HG02981 (cell line): ENCODE data around the gene ARHGEF16.

Experiments
- ATAC-seq: cut with Tn5 transposase; IDR thresholded peaks from one replicate; pipeline ENCODE4 v1.9.1; 2021; ENCODE audit warnings: mild to moderate bottlenecking, moderate library complexity; ENCODE audit not compliant: unreplicated experiment

Gene ARHGEF16

DNA sequence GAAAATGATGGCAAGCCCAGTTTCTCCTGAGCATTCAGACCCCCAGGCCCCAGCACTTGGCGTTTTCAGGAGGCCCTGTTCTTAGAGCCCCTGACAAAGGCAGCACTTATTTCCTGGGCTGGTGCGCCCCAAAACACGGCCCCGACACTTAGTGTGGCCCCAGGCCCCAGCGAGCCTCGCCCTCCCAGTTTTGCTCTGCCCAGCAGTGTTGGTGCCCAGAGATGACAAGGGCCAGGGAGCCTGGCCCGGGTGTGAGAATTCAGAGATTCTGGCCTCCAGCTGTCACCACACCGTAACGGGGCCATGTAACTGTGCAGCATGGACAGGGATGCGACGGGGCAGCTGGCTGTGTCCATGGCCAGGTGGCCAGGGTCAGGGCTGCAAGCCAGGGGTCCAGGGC is 18.0 kb upstream of the ARHGEF16 start:
- ATAC-seq = no peak

DNA sequence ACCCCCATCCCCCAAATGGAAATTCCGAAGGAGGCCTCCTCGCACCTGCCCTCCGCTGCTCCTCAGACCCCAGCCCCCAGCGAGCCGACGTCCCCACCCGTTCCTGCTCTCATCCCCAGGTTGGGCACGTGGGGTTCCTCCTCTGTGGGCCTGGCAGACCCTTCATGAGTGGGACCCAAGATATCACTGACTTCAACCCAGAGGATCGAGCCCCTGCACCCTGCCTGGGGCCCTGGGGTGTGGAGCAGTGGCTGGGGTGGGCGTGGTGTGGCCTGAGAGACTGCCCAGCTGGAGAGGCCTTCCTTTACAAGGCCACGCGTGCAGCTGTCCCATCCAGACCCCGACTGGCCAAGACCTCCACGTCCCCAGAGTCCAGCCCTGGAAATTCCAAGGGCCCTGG is 17.6 kb upstream of the ARHGEF16 start:
- no peak for ATAC-seq

DNA sequence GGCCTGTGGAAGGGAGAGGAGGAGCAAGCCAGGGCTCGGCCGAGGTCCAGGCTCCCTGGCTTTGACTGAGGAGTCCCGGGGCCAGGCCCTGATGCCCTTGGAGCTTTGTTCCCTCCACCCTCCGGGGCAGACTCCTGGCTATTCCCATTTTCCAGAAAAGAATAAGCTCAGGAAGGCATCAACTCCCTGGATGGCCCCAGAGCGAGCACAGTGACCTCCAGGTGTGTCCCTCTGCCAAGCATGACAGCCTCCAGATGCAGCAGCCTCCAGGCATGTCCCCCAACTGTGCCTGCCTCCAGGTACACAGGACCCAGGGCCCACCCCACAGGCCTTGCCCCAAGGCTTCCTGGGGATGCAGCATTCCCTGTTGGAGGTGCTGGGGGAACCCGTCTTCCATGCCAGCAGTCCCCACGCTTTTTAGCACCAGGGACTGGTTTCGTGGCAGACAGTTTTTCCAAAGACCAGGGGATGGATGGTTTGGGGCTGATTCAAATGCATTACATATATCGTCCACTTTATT is 15.7 kb upstream of the ARHGEF16 start:
- ATAC-seq = no peak

DNA sequence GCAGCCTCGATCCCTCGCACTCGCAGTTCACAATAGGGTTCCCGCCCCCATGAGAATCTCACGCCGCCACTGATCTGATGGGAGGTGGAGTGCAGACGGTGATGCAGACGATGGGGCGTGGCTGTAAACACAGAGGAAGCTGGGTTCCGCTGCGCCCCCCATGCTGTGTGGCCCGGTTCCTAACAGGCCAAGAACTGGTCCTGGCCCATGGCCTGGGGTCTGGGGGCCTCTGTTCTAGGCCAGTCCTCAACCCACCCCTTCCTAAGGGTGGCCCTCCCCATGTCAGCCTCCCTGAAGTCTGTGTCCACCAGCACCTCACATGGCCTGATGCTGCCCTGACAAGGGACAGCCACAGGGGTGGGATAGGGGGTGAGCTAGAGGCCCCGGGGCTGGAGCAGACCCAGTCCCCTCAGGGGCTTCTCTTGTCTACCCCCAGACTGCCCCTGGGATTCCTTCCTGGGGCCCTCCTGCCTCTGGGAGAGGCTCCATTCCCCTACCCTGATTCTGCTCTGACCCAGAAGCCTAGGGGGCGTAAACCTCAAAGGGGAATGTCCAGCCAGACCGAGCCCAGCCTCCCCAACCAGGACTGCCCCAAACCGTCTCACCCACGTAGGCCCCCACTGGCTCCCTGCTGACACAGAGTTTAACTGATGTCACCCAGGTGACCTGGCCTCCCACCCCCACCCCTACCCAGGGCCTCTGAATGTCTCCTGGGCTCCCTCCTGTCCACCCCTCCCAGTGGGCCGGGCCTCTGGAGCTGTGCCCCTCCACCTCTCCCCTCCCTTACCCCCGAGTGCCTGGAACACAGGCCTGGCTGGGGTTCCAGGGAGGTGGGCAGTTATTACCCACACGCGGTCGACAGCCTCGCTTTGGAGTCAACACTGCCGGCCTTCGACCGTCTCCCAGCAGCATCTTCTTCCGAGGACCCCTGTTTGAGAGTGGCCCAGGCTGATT is 14.8 kb upstream of the ARHGEF16 start:
- no peak for ATAC-seq

DNA sequence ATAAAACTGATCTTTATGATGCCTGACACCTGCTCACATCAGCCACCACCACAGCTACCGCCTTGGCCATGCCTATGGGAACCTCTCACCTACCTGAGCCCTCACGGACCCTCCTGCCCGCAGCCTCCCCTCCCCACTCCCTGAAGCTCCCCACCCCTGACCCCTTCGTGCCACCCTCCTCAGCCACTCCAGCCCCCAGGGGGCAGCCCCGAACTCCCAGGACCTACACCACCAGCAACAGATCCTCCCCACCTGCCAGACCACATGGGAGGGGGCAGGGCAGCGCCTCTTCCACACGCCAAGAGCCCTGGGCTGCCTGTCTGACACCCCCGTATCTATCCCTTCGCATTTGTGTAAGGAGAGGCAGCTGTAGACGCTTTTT is 14.2 kb upstream of the ARHGEF16 start:
- ATAC-seq = no peak

DNA sequence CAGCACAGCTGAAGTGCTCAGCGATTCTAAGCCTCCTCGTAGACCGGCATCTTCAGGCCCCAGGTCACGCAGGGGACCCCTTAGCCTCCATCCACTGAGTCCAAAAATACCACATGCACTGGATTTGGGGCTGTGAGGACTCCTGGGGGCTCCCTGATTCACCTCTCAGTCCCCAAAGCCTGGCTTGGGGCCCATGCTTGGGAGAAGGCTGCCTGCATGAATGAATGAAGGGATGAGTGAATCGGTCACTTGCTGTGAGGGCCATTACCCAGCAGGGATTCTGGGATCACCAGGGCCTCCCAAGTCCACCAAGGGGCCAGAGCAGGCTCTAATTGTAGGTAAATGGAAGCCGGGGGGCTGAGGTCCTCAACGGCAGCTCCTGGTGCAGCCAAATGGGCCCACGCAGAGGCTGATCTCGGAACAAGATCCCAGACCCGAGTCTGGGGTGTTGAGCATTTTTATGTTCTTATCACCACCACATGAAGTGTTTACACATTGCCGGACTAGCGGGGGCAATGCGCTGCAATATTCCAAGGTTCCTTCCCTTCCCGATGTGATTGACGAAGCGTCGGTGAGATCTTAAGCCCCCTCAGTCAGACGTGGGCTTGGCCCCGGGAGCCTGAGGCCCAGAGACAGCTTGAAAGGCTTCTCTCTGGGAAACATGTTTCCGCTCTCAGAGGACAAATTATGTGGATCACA is 13.6 kb upstream of the ARHGEF16 start:
- ATAC-seq = no peak

DNA sequence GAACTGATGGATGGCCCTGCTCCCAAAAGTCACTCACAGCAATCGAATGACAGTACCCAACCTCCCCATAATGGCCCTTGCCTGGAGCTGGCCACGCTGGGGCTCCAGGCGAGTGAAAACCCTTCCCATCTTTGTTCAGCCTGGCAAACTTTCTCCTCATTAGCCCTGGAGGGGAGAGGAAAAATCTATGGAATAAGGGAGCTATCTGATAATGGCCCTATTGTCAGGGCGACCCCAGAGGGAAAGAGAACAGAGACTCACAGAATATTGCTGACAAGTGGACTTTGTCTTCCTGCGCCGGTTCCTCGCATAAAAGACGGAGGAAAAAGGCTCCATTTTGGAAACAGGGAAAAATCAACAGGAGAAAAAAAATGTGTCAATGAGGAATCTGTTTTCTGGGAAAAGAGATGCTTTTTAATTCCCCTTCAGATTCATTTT is 13.0 kb upstream of the ARHGEF16 start:
- no peak for ATAC-seq

DNA sequence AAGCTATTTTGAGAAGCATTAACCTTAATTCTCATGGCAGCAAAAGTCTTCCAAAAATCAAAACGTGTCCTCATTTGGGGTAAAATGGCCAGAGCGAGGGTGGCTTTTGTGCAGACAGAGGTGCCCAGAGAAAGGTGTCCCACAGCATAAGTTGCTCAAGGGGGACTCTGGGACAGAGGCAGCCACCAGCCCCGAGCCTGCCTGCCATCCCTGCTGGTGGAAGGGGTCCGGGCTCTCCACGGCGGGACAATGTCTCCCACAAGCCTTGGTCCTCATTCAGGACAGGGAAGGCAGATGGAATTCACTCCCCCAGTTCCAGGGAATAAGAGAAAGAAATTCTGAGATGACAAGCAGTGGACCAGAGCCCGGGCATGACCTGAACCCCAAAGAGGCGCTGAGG is 12.6 kb upstream of the ARHGEF16 start:
- ATAC-seq = no peak

DNA sequence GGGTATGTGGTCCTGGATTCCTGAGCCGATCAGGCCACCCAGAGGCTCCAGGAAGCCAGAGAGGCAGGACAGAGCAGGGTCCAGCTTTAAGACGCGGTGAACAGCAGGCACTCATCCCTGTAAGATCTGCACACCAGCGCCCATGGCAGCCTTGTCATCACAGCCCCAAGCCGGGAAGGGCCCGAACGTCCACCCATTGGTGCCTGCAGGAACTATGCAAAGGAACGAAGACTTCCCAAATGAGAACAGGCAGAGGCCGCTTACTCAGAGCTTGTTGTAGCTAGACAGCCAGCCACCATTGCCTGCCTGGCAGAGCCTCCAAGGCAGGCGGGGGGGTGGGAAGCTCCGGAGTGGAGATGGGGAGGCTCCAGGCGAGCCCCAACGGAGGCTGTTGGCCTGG is 12.1 kb upstream of the ARHGEF16 start:
- ATAC-seq = no peak

DNA sequence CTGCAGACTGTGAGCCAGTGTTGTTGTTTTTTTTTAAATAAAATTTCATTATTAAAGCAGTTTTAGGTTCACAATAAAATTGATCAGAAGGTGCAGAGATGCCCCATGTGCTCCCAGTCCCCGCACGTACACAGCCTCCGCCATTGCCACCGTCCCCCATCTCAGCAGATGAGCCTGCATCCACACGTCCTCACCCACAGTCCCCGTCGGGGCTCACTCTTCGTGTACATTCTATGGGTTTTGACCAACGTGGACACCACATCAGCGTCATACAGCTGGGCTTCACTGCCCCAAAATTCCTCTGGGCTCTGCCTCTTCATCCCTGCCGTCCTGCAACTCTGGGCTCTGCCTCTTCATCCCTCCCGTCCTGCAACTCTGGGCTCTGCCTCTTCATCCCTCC is 11.6 kb upstream of the ARHGEF16 start:
- ATAC-seq = no peak

DNA sequence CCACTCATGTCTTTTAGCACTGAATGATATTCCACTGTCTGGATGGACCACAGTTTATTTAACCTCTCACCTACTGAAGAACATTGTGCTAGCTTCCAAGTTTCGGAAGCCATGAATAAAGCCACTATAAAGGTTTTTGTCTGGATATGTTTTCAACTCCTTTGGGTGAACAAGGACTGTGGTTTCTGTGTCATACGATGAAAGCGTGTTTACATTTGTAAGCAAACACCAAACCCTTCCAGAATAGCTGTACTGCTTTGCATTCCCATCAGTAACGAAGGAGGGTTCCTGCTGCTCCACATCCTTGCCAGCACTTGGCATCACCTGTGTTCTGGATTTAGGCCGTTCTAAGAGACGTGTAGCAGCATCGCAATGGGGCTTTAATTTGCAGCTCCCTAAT is 10.7 kb upstream of the ARHGEF16 start:
- ATAC-seq = no peak

DNA sequence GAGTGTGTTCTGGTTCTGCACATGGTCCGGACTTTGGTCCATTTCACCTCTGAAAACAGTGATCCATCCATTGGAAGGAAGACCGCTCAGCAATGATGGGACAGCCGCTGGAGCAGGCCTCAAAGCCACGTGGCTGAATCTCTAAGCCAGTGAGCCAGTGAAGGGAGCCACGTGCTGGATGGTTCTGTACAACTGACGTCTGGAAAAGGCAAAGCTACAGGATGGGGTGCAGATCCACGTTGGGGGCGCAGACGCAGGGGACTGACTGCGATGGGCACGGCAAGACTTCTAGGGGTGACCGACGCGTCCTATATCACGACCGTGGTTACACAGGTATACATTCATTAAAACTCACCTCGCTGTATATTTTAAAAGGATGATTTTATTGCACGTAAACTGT is 10.2 kb upstream of the ARHGEF16 start:
- no peak for ATAC-seq

DNA sequence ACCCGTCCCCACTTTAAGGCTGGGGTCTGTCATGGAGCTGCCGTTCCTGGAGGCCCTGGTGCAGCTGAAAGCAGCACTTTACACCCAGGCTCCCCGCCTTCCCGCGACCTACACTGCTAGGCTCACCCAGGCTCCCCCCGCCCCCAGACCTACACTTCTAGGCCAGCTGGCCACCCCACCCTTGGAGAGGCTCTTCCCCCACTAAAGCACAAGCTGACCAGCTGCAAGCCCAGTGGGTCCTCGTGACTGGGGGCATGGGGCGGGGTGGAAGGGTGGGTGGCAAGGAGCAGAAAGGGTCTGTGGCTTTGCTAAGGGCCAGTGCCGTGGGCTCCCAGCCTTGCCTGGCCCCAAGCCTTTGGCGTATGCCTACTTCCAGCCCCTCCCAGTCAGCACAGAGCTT is 9.7 kb upstream of the ARHGEF16 start:
- ATAC-seq = no peak

DNA sequence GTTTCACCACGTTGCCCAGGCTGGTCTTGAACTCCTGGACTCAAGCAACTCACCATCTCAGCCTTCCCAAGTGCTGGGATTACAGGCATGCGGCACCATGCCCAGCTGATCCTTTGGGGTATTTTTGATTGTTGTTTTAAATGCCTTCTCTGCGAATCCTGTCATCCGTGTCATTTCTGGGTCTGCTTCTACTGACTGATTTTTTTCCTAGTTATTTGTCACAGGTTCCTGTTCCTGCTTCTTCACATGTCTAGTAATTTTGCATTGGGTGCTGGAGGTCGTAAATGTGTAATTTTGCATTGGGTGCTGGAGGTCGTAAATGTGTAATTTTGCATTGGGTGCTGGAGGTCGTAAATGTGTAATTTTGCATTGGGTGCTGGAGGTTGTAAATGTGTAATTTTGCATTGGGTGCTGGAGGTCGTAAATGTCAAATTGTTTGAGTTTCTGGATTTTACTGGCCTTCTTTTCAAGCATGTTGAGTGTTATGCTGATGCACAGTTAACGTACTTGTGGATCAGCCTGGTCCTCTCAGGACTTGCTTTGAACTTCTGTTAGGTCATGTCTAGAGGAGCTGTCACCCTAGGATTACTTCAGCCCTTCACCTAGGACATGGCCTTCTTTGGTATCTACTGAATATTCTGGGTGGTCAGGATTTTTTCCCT is 4.1 kb upstream of the ARHGEF16 start:
- ATAC-seq = no peak

DNA sequence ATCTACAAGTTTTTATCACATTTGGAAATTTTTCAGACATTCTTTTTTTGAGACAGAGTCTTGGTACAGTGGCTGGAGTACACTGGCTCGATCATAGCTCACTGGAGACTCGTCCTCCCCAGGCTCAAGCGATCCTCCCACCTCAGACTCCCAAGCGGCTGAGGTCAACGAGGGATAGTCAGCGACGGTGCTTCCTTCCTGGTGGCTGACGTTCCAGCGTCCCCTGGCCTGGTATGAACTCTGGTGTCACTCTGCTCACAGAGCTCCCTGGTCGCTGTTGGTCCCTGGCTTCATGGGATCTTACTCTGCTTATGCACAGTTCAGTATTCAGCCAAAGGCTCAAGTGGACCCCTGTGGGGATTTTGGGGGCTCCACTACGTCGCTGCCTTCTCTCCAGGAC is 3.5 kb upstream of the ARHGEF16 start:
- ATAC-seq = no peak

DNA sequence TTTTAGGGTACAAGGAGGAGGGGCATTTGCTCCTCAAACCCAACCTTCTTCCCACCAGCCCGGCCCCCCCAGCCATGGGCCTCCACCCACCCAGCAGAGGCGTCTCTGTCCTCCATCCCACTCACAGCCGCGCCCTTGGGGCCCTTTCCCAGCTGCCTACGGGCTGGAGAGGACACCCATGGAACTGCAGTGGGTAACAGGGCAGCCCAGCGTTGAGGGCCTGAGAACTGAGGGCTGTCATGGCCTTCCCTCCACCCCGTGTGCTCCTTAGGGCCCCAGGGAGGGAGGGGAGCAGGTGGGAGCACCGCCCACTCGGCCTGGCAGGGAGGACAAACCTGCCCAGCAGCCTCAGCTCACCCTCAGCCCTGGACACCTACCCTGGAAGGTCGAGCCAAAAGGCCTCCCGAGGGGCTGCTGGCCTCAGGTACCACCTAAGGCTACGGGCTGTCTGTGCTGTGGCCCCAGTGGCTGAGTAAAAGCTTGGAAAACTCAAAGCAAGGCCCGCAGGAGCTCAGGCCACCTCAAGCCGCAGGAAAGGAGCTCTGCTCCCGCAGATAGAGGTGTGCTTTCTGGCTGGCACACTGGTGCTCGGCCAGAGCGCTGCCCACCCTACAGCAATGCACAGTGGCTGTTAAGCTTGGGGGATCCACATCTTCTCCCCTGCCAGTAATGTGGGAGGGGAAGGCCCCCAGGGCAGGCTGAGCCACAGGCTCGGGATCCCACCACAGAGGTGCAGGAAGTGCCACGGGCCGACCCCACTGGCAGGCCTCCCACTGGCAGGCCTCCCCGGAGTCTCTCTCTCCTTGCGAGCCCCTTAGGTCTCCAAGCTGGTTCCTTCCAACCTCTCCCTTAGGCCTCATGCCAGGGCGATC is 2.2 kb upstream of the ARHGEF16 start:
- no peak for ATAC-seq

DNA sequence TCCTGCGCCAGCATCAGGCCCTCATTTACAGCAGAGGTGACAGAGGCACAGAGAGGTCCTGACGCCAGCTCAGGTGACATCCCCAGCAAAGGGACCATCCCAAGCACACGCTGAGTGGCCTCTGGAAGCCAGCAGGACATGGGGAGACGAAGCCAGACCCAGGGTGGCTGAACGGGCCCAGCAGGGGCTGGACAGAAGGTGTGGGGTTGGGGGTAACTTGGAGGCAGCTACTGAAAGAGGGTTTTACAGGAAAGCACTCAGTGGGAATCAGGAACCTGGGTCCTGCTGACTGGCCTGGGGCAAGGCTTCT is 1.6 kb upstream of the ARHGEF16 start:
- no peak for ATAC-seq

DNA sequence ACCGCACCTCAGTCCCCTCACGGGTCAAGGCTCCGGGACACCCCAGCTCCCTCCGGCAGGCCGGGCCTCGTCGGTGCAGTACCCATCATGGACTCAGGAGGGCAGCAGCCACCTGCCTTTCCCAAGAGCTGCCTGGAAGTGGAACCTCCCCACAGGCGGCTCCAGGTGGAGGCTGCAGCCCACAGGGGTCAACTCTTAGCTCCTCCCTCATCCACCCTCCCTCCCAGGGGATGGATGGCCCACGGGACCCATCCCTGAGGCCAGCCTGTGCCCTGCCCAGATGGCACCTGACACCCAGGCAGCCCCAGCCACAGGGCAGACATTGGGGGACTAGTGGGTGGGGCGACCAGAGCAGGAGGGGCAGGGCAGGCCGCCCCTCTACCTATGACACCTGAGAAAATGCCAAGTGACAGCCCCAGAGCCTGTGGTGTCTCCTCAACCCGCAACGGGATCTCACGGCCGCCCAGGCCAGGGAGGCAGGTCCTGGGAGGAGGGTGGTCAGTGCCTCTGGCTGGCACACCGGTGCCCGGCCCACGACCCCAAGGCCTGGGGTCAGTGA is 1.2 kb upstream of the ARHGEF16 start:
- no peak for ATAC-seq

DNA sequence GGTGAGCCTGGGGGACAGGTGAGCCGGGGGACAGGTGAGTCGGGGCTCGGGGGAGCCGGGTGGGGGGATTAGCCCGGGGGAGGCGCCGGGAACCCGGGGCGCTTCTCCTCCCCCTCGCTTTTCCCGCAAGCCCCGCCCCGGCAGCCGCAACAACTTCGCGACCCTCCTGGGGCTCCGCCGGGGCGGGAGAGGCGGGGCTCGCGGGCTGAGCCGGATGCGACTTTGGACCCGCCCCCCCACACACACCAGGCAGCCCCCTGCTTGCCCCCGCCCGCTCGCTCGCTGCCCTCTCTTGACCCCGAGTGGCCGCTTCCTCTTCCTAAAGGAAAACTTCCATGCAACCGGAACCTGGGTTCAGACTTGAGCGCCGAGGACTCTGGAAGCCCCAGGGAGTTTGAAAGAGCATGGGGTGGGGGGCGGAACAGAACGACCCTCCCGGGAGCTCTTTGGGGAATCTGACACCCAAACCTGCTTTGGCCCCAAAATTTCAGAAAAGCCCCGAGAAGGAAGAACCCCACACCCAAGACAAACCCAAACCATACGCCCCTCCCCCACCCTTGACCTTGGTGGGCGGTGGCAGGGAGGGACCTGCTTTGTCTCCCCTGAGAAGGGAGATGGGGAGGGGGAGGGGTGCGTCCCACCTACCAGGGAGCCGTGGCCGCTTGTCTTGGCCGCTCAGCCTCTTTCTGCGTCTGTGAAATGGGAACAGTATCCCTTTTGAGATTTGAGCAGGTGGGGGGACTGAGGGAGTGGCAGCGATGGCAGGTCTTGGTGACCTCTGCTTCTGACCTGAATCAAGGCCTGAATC is 550 bp downstream of the ARHGEF16 start:
- ATAC-seq = no peak
